WTC11 (cell line): ENCODE measurements around the gene MYLK3. TPM values are rescaled to one million over a fixed set of nuclear protein-coding genes. Genes with fewer than 3 reads are reported as not detected.

ENCODE experiments used
- ATAC-seq: fragments of 200-7000 bp; cut with Tn5 transposase; 2 replicates; pipeline ENCODE4 v1.10.0; 2021; ENCODE audit warnings: mild to moderate bottlenecking, moderate library complexity
- CTCF ChIA-PET: fragments of 300-600 bp; sonication (Branson Sonifier 250); formaldehyde crosslinking; loops from one replicate; lab custom pipeline; 2021; ENCODE audit warnings: antibody characterized with exemption; lab: Charles Lee
- POLR2A ChIA-PET: fragments of 350-600 bp; sonication (Branson Sonifier 250); formaldehyde crosslinking; loops from one replicate; lab custom pipeline; 2021; ENCODE audit warnings: antibody characterized with exemption; lab: Charles Lee
- DNase-seq: peaks from one replicate; pipeline ENCODE4 v3.0.0; 2021; ENCODE audit warnings: low spot score
- H3K27ac Mint-ChIP-seq: 2 replicates; pipeline ENCODE4 v1.8.0; 2021; ENCODE audit warnings: mixed read lengths
- H3K27me3 Mint-ChIP-seq: 2 replicates; pipeline ENCODE4 v1.8.0; 2021; ENCODE audit warnings: low read depth, mild to moderate bottlenecking, moderate library complexity, mixed read lengths
- H3K36me3 Mint-ChIP-seq: 2 replicates; pipeline ENCODE4 v1.8.0; 2021; ENCODE audit warnings: mixed read lengths
- H3K4me1 Mint-ChIP-seq: 2 replicates; pipeline ENCODE4 v1.8.0; 2022; ENCODE audit warnings: mixed read lengths
- H3K4me3 Mint-ChIP-seq: 2 replicates; pipeline ENCODE4 v1.8.0; 2021; ENCODE audit warnings: mild to moderate bottlenecking, moderate library complexity, mixed read lengths
- H3K9me3 Mint-ChIP-seq: 2 replicates; pipeline ENCODE4 v1.8.0; 2021; ENCODE audit warnings: mixed read lengths
- ESRRA ChIP-seq: sonication (generic); formaldehyde crosslinking; IDR thresholded peaks from 2 replicates; pipeline ENCODE4 v1.8.1; 2022; ENCODE audit warnings: mild to moderate bottlenecking, missing genetic modification reagents, borderline replicate concordance
- GRHL2 ChIP-seq: fragments of 250-450 bp; sonication (Bioruptor Pico); IDR thresholded peaks from 2 replicates; pipeline ENCODE4 v1.8.0; 2022; ENCODE audit warnings: mild to moderate bottlenecking, moderate library complexity; ENCODE audit not compliant: insufficient replicate concordance, severe bottlenecking
- GTF2I ChIP-seq: fragments of 250-450 bp; sonication (Bioruptor Pico); conservative IDR thresholded peaks from 2 replicates; pipeline ENCODE4 v1.4.0; 2021; ENCODE audit warnings: mild to moderate bottlenecking
- IRF2 ChIP-seq: sonication (generic); formaldehyde crosslinking; IDR thresholded peaks from 2 replicates; pipeline ENCODE4 v1.8.0; 2022; ENCODE audit warnings: low read depth, missing genetic modification reagents, borderline replicate concordance
- JAZF1 ChIP-seq: fragments of 250-450 bp; sonication (Bioruptor Pico); IDR thresholded peaks from 2 replicates; pipeline ENCODE4 v1.9.0; 2021; ENCODE audit warnings: moderate library complexity, mild to moderate bottlenecking, inconsistent platforms
- KAT7 ChIP-seq: sonication (generic); formaldehyde crosslinking; IDR thresholded peaks from 2 replicates; pipeline ENCODE4 v1.8.1; 2023; ENCODE audit warnings: missing genetic modification reagents, mild to moderate bottlenecking, borderline replicate concordance
- MXD4 ChIP-seq: fragments of 250-450 bp; sonication (Bioruptor Pico); IDR thresholded peaks from 2 replicates; pipeline ENCODE4 v1.8.0; 2021; ENCODE audit warnings: mild to moderate bottlenecking, moderate library complexity, borderline replicate concordance
- NFE2L1 ChIP-seq: sonication (generic); formaldehyde crosslinking; IDR thresholded peaks from 2 replicates; pipeline ENCODE4 v1.8.1; 2023; ENCODE audit warnings: missing genetic modification reagents
- OVOL2 ChIP-seq: fragments of 250-450 bp; sonication (Bioruptor Pico); IDR thresholded peaks from 2 replicates; pipeline ENCODE4 v1.9.0; 2021; ENCODE audit warnings: mild to moderate bottlenecking, borderline replicate concordance
- SMAD4 ChIP-seq: sonication (generic); formaldehyde crosslinking; IDR thresholded peaks from 2 replicates; pipeline ENCODE4 v1.8.0; 2022; ENCODE audit warnings: mild to moderate bottlenecking, missing genetic modification reagents
- SOX15 ChIP-seq: fragments of 250-450 bp; sonication (Bioruptor Pico); IDR thresholded peaks from 2 replicates; pipeline ENCODE4 v1.9.0; 2021; ENCODE audit warnings: mild to moderate bottlenecking
- TP53 ChIP-seq: sonication (generic); formaldehyde crosslinking; IDR thresholded peaks from 2 replicates; pipeline ENCODE4 v1.8.1; 2023; ENCODE audit warnings: mild to moderate bottlenecking, missing genetic modification reagents
- USF1 ChIP-seq: sonication (generic); formaldehyde crosslinking; IDR thresholded peaks from 2 replicates; pipeline ENCODE4 v1.8.0; 2022; ENCODE audit warnings: mild to moderate bottlenecking, missing genetic modification reagents
- ZNF121 ChIP-seq: sonication (generic); formaldehyde crosslinking; IDR thresholded peaks from 2 replicates; pipeline ENCODE4 v1.8.0; 2023; ENCODE audit warnings: missing genetic modification reagents
- ZNF317 ChIP-seq: sonication (generic); formaldehyde crosslinking; IDR thresholded peaks from 2 replicates; pipeline ENCODE4 v1.8.1; 2023; ENCODE audit warnings: low read depth, mild to moderate bottlenecking, moderate library complexity, missing genetic modification reagents, borderline replicate concordance
- ZNF423 ChIP-seq: fragments of 250-450 bp; sonication (Bioruptor Pico); IDR thresholded peaks from 2 replicates; pipeline ENCODE4 v2.1.2; 2022; ENCODE audit warnings: mild to moderate bottlenecking, moderate library complexity
- total RNA-seq: library from RNA; stranded (reverse); gene quantifications from 3 replicates; pipeline ENCODE4 v1.2.3, GENCODE V29; 2021
- TF ChIP-seq, protein P1 (sequence below): sonication (generic); formaldehyde crosslinking; IDR thresholded peaks from 2 replicates; pipeline ENCODE4 v1.8.1; 2023; ENCODE audit warnings: mild to moderate bottlenecking, missing genetic modification reagents
- TF ChIP-seq, protein P2 (sequence below): sonication (generic); formaldehyde crosslinking; IDR thresholded peaks from 2 replicates; pipeline ENCODE4 v1.8.1; 2023; ENCODE audit warnings: mild to moderate bottlenecking, missing genetic modification reagents, moderate library complexity
- TF ChIP-seq, protein P3 (sequence below): sonication (generic); formaldehyde crosslinking; IDR thresholded peaks from 2 replicates; pipeline ENCODE4 v1.8.1; 2022; ENCODE audit warnings: low read depth, mild to moderate bottlenecking, moderate library complexity, missing genetic modification reagents, borderline replicate concordance
- TF ChIP-seq, protein P4 (sequence below): sonication (generic); formaldehyde crosslinking; conservative IDR thresholded peaks from 2 replicates; pipeline ENCODE4 v1.8.1; 2023; ENCODE audit warnings: mild to moderate bottlenecking, low read depth, missing genetic modification reagents, moderate library complexity
- TF ChIP-seq, protein P5 (sequence below): sonication (generic); formaldehyde crosslinking; IDR thresholded peaks from 2 replicates; pipeline ENCODE4 v1.8.0; 2023; ENCODE audit warnings: missing genetic modification reagents, mild to moderate bottlenecking, borderline replicate concordance

The MYLK3 gene
- total RNA-seq, 1 experiment from 2014 or later, result 0.79 TPM

DNA sequence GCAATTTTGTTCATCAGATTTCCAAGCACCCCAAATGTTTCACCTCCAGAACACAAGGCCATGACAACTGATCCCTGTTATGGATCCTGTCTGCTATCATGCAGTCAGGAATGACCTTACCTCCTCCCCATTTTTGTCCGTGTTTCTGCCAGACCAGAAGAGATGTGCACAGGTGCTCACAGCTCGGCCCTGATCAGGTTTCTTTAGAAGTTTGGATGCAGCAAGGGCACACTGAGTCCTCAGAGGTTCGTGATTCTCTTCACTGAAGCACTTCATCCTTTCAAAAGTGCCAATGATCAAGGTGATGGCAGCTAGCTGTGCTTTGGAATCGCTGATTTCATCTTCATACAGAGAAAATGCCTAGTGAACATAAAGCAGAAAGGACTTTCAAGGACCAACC lies 86.0 kb downstream of the MYLK3 start (continued):
- TF ChIP-seq ZNF423 (CRISPR knock-in tag) (no peak), KAT7 (CRISPR knock-in tag) (no peak), SOX15 (CRISPR knock-in tag) (no peak)
- TF ChIP-seq, protein P1, sequence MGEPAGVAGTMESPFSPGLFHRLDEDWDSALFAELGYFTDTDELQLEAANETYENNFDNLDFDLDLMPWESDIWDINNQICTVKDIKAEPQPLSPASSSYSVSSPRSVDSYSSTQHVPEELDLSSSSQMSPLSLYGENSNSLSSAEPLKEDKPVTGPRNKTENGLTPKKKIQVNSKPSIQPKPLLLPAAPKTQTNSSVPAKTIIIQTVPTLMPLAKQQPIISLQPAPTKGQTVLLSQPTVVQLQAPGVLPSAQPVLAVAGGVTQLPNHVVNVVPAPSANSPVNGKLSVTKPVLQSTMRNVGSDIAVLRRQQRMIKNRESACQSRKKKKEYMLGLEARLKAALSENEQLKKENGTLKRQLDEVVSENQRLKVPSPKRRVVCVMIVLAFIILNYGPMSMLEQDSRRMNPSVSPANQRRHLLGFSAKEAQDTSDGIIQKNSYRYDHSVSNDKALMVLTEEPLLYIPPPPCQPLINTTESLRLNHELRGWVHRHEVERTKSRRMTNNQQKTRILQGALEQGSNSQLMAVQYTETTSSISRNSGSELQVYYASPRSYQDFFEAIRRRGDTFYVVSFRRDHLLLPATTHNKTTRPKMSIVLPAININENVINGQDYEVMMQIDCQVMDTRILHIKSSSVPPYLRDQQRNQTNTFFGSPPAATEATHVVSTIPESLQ (CRISPR knock-in tag), result no peak
- TF ChIP-seq, all 79 proteins: peak for 0

GRCh38 chr16:46658925-46659324 lies 89.2 kb downstream of the MYLK3 start:
- peaks cover 36% of the 10 kb centered on the region for H3K36me3 Mint-ChIP-seq

More at GRCh38 chr16:46658925-46659324, 89.2 kb downstream of the MYLK3 start:
- H3K4me1 Mint-ChIP-seq, result no peaks in the 10 kb centered on the region
- ATAC-seq (no peak), DNase-seq (no peak)
- POLR2A ChIA-PET, result no interaction called here
- TF ChIP-seq NFE2L1 (CRISPR knock-in tag) (no peak), OVOL2 (CRISPR knock-in tag) (no peak), ESRRA (CRISPR knock-in tag) (no peak), SMAD4 (CRISPR knock-in tag) (no peak), ZNF121 (CRISPR knock-in tag) (no peak), ZNF423 (CRISPR knock-in tag) (no peak), JAZF1 (CRISPR knock-in tag) (no peak), GRHL2 (CRISPR knock-in tag) (no peak), IRF2 (CRISPR knock-in tag) (no peak), GTF2I (no peak), TP53 (no peak), MXD4 (no peak), ZNF317 (no peak), USF1 (CRISPR knock-in tag) (no peak)
- TF ChIP-seq, protein P2, sequence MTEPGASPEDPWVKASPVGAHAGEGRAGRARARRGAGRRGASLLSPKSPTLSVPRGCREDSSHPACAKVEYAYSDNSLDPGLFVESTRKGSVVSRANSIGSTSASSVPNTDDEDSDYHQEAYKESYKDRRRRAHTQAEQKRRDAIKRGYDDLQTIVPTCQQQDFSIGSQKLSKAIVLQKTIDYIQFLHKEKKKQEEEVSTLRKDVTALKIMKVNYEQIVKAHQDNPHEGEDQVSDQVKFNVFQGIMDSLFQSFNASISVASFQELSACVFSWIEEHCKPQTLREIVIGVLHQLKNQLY, result no peak
- TF ChIP-seq, protein P3, sequence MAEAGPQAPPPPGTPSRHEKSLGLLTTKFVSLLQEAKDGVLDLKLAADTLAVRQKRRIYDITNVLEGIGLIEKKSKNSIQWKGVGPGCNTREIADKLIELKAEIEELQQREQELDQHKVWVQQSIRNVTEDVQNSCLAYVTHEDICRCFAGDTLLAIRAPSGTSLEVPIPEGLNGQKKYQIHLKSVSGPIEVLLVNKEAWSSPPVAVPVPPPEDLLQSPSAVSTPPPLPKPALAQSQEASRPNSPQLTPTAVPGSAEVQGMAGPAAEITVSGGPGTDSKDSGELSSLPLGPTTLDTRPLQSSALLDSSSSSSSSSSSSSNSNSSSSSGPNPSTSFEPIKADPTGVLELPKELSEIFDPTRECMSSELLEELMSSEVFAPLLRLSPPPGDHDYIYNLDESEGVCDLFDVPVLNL (CRISPR knock-in tag), result no peak
- TF ChIP-seq, protein P4, sequence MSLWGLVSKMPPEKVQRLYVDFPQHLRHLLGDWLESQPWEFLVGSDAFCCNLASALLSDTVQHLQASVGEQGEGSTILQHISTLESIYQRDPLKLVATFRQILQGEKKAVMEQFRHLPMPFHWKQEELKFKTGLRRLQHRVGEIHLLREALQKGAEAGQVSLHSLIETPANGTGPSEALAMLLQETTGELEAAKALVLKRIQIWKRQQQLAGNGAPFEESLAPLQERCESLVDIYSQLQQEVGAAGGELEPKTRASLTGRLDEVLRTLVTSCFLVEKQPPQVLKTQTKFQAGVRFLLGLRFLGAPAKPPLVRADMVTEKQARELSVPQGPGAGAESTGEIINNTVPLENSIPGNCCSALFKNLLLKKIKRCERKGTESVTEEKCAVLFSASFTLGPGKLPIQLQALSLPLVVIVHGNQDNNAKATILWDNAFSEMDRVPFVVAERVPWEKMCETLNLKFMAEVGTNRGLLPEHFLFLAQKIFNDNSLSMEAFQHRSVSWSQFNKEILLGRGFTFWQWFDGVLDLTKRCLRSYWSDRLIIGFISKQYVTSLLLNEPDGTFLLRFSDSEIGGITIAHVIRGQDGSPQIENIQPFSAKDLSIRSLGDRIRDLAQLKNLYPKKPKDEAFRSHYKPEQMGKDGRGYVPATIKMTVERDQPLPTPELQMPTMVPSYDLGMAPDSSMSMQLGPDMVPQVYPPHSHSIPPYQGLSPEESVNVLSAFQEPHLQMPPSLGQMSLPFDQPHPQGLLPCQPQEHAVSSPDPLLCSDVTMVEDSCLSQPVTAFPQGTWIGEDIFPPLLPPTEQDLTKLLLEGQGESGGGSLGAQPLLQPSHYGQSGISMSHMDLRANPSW (CRISPR knock-in tag), result no peak
- TF ChIP-seq, protein P5, sequence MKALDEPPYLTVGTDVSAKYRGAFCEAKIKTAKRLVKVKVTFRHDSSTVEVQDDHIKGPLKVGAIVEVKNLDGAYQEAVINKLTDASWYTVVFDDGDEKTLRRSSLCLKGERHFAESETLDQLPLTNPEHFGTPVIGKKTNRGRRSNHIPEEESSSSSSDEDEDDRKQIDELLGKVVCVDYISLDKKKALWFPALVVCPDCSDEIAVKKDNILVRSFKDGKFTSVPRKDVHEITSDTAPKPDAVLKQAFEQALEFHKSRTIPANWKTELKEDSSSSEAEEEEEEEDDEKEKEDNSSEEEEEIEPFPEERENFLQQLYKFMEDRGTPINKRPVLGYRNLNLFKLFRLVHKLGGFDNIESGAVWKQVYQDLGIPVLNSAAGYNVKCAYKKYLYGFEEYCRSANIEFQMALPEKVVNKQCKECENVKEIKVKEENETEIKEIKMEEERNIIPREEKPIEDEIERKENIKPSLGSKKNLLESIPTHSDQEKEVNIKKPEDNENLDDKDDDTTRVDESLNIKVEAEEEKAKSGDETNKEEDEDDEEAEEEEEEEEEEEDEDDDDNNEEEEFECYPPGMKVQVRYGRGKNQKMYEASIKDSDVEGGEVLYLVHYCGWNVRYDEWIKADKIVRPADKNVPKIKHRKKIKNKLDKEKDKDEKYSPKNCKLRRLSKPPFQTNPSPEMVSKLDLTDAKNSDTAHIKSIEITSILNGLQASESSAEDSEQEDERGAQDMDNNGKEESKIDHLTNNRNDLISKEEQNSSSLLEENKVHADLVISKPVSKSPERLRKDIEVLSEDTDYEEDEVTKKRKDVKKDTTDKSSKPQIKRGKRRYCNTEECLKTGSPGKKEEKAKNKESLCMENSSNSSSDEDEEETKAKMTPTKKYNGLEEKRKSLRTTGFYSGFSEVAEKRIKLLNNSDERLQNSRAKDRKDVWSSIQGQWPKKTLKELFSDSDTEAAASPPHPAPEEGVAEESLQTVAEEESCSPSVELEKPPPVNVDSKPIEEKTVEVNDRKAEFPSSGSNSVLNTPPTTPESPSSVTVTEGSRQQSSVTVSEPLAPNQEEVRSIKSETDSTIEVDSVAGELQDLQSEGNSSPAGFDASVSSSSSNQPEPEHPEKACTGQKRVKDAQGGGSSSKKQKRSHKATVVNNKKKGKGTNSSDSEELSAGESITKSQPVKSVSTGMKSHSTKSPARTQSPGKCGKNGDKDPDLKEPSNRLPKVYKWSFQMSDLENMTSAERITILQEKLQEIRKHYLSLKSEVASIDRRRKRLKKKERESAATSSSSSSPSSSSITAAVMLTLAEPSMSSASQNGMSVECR (CRISPR knock-in tag), result no peak
- H3K4me3 Mint-ChIP-seq, result no peak overlapping the region
- no peaks in the 10 kb centered on the region for H3K27me3 Mint-ChIP-seq
- no peaks in the 10 kb centered on the region for H3K9me3 Mint-ChIP-seq
- CTCF ChIA-PET, result interaction anchor here (0.5 kb wide), 1 partner anchor 123 kb away, joined by 3 read pairs; no protein-coding TSS in a partner anchor
- no peak overlapping the region for H3K27ac Mint-ChIP-seq
